Natural killer cell (primary cell): Measurements from ENCODE around the gene LPCAT4. TPM values are rescaled to one million over a fixed set of nuclear protein-coding genes. Genes with fewer than 3 reads are reported as not detected.

ENCODE experiments used
- ATAC-seq, 3 donors: fragments of 150-1000 bp in 2 of 3; fragments of 200-7000 bp in 1 of 3; cut with Tn5 transposase; 1 replicate in 1 of 3; 2 replicates in 2 of 3; pipeline ENCODE4 v1.10.0; 2021; ENCODE audit warnings: mild to moderate bottlenecking in 2 of 3, moderate library complexity in 2 of 3
- DNase-seq, 2 donors: peaks; one replicate each; pipeline versions ENCODE4 v3.0.0 to v3.0.0-alpha.2; 2013 to 2021; ENCODE audit warnings: mixed read lengths in 1 of 2
- H3K27ac ChIP-seq: one replicate; pipeline ENCODE4 v1.5.1; 2013; ENCODE audit warnings: mild to moderate bottlenecking, low read length
- H3K27me3 ChIP-seq: one replicate; pipeline ENCODE4 v1.6.1; 2013; ENCODE audit warnings: low read length; ENCODE audit not compliant: control insufficient read depth, insufficient read depth
- H3K36me3 ChIP-seq: one replicate; pipeline ENCODE4 v1.6.1; 2013; ENCODE audit warnings: low read length; ENCODE audit not compliant: control insufficient read depth, insufficient read depth
- H3K4me1 ChIP-seq: one replicate; pipeline ENCODE4 v1.6.1; 2013; ENCODE audit warnings: low read length; ENCODE audit not compliant: control insufficient read depth, insufficient read depth
- H3K4me3 ChIP-seq: one replicate; pipeline ENCODE4 v1.5.1; 2013; ENCODE audit warnings: low read length
- H3K9me3 ChIP-seq: one replicate; pipeline ENCODE4 v1.6.1; 2013; ENCODE audit warnings: low read length; ENCODE audit not compliant: control insufficient read depth, insufficient read depth
- H3K27ac Mint-ChIP-seq, 2 donors: one replicate each; pipeline ENCODE4 v1.8.0; 2022; ENCODE audit warnings: mild to moderate bottlenecking in 2 of 2, mixed read lengths in 2 of 2, moderate library complexity in 1 of 2
- H3K27me3 Mint-ChIP-seq, 2 donors: one replicate each; pipeline ENCODE4 v1.8.0; 2022; ENCODE audit warnings: low read depth in 2 of 2, mixed read lengths in 2 of 2
- H3K36me3 Mint-ChIP-seq: one replicate; pipeline ENCODE4 v1.8.0; 2022; ENCODE audit warnings: mixed read lengths
- H3K4me1 Mint-ChIP-seq, 2 donors: one replicate each; pipeline ENCODE4 v1.8.0; 2022; ENCODE audit warnings: mixed read lengths in 2 of 2
- H3K4me3 Mint-ChIP-seq: one replicate; pipeline ENCODE4 v1.8.0; 2022; ENCODE audit warnings: mild to moderate bottlenecking, moderate library complexity, mixed read lengths
- H3K9me3 Mint-ChIP-seq, 2 donors: one replicate each; pipeline ENCODE4 v1.8.0; 2022; ENCODE audit warnings: mixed read lengths in 2 of 2
- WGBS: methylation state at CpG from one replicate; pipeline ENCODE4 v1.1.7; 2013; ENCODE audit warnings: missing lambda C conversion rate; ENCODE audit not compliant: insufficient coverage; 5-methylcytosine and 5-hydroxymethylcytosine counted together
- intact Hi-C: fragments of 100-400 bp; cut with micrococcal nuclease; formaldehyde crosslinking; loops from one replicate; pipeline ENCODE4 v1.14.2; 2022
- total RNA-seq, 4 donors: library from RNA; stranded (reverse); fragments of 120-200 nt in 1 of 4; gene quantifications; one replicate each; pipeline versions ENCODE4 v1.2.3 to v1.2.4, GENCODE V29; 2013 to 2022
- TF ChIP-seq, protein P1 (sequence below): fragments of 200-600 bp; IDR thresholded peaks from one replicate; pipeline ENCODE4 v1.8.0; 2022; ENCODE audit warnings: antibody characterized with exemption

LPCAT4 gene
- total RNA-seq, 3 donors from 2014 or later (not counting 1 experiment from before 2014, with no cell fraction given) = 42.1 to 50.1 (median 44.5) TPM

DNA sequence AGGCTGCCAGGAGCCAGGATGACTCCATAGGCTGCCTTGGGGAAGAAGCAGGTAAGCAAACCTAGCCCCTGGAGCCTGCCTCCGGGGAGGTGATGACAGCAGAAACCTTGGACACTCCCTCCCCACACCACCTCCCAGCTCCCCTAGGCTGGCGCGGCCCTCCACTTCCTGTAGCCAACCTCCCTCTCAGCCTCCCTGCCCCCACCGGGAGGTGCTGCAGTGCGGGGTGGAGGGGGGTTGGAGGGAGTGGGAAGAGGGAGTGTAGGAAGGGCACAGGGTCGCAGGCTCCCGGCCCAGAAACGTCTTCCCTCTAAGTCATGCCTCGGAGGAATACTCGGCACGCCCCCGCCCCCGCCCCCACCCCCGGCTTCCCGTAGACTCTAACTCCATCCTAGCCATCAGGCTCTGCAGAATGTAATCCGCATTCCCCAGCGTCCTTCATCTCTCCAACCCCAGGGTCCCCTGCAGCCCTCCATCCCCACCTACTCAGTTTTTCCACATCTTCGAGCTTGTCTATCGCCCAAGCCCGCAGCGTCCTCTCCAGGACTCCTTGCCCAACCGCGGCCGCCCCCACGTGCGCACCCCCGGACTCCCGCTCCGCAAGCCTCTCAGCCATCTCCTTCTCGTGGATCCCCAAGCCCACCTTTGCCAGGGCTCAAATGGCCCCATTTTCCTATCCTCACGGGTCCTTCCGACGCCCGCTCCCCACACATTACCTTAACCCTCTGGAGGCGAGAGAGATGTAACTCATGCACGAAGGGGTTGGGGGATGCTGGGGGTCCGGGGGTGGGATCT lies 528 bp downstream of the LPCAT4 start:
- TF ChIP-seq, protein P1, sequence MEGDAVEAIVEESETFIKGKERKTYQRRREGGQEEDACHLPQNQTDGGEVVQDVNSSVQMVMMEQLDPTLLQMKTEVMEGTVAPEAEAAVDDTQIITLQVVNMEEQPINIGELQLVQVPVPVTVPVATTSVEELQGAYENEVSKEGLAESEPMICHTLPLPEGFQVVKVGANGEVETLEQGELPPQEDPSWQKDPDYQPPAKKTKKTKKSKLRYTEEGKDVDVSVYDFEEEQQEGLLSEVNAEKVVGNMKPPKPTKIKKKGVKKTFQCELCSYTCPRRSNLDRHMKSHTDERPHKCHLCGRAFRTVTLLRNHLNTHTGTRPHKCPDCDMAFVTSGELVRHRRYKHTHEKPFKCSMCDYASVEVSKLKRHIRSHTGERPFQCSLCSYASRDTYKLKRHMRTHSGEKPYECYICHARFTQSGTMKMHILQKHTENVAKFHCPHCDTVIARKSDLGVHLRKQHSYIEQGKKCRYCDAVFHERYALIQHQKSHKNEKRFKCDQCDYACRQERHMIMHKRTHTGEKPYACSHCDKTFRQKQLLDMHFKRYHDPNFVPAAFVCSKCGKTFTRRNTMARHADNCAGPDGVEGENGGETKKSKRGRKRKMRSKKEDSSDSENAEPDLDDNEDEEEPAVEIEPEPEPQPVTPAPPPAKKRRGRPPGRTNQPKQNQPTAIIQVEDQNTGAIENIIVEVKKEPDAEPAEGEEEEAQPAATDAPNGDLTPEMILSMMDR = no peak
- Mint-ChIP-seq H3K27ac (peak overlapping the region; percentile 34 to 91), H3K27me3 (no peaks in the 10 kb centered on the region), H3K36me3 (no peaks in the 10 kb centered on the region), H3K4me1 (peaks cover 23 to 35% of the 10 kb centered on the region in 2 donors), H3K9me3 (no peaks in the 10 kb centered on the region), H3K4me3 (peak overlapping the region; percentile 98)
- intact Hi-C loops = loop anchor here (1.0 to 2.0 kb wide), 5 partner anchors 23 to 304 kb away; partner anchors contain the start of genes EMC7, NOP10 and NUTM1
- DNase-seq (peak; percentile 22 to 65), ATAC-seq (peak in 1 of 3 donors; percentile 0)
- 0% methylated on average over 33 of the region's 37 CpGs for WGBS
- Histone ChIP-seq H3K36me3 (peaks cover under 1% of the 10 kb centered on the region), H3K4me1 (peaks cover 37% of the 10 kb centered on the region), H3K4me3 (peak overlapping the region; percentile 78), H3K27me3 (no peaks in the 10 kb centered on the region), H3K27ac (no peak overlapping the region), H3K9me3 (no peaks in the 10 kb centered on the region)

DNA sequence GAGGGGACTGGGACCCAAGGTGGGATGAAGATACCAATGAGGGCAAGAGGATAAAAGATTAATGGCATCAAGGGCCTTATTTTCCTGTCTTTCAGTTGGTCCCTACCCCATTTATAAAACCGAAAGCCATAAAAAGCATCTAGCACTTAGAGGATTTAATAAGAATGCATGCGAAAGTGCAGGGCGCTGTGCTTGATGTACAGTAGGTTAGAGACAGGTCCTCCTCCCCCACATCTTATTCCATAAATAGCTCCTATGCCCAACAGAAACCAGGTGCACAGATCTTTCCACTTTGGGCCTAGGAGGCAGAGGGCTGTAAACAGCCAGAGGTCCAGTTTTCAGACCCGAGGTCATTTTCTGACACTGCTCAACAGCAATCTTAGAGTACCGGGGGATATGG lies 1.2 kb downstream of the LPCAT4 start:
- Mint-ChIP-seq H3K27ac (peak overlapping the region; percentile 34 to 91), H3K4me3 (peak overlapping the region; percentile 98), H3K4me1 (peaks cover 23 to 35% of the 10 kb centered on the region in 2 donors), H3K27me3 (no peaks in the 10 kb centered on the region), H3K9me3 (no peaks in the 10 kb centered on the region), H3K36me3 (no peaks in the 10 kb centered on the region)
- TF ChIP-seq, protein P1 = no peak
- DNase-seq = peak in 1 of 2 donors; percentile 13
- Histone ChIP-seq H3K36me3 (peaks cover 6% of the 10 kb centered on the region), H3K9me3 (no peaks in the 10 kb centered on the region), H3K27ac (no peak overlapping the region), H3K27me3 (no peaks in the 10 kb centered on the region), H3K4me1 (peaks cover 37% of the 10 kb centered on the region), H3K4me3 (peak overlapping the region; percentile 78)
- intact Hi-C loops = loop anchor here (2.0 kb wide), 3 partner anchors 31 to 303 kb away; partner anchors contain the start of gene EMC7
- 8% methylated on average over 2 of the region's 5 CpGs for WGBS
- ATAC-seq = no peak

DNA sequence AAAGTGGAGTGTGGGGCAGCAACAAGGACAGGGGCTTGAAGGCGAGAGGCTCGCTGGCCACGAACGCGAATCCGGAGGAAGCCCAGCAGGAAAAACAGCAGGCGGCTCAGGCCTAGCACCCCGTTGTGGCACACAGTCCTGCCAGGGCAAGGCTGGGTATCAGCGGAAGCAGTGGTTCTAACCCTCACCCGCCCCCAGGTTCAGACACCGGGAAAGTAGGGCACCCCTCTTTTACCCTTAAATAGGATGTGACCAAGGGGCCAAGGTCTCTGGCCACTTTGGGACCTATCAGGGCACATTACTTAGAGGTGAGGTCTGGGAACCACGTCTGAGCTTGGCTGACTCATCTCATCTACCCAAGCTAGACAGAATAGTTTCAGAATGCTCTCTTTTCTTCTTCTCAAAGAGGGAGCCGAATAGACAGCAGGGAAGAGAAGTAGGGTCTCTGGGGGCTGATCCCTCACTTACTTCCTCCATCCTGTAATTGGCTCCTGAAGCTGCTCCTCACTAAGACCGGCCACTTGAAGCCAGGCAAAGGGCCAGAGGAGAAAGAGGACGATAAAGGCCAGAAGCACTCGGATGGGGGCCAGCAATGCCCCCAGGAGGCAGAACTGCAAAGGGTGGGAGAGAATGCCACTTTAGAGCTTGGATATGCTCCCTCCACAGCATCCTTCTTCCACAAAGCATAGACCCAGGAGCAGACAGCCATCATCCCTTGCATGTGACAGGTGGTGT lies 1.7 kb downstream of the LPCAT4 start:
- Mint-ChIP-seq H3K9me3 (no peaks in the 10 kb centered on the region), H3K27me3 (no peaks in the 10 kb centered on the region), H3K4me3 (peak overlapping the region; percentile 98), H3K4me1 (peaks cover 23 to 35% of the 10 kb centered on the region in 2 donors), H3K27ac (peak overlapping the region; percentile 34 to 91), H3K36me3 (no peaks in the 10 kb centered on the region)
- no peak for ATAC-seq
- TF ChIP-seq, protein P1 = no peak
- peaks cover 8% of the 10 kb centered on the region for H3K36me3 ChIP-seq
- H3K27me3 ChIP-seq = no peaks in the 10 kb centered on the region
- DNase-seq = peak in 1 of 2 donors; percentile 26
- 70% methylated on average over 16 of the region's 16 CpGs for WGBS
- H3K4me3 ChIP-seq = peak overlapping the region; percentile 4
- peak overlapping the region; percentile 14 for H3K27ac ChIP-seq
- intact Hi-C loops = no loop called here
- no peaks in the 10 kb centered on the region for H3K9me3 ChIP-seq
- H3K4me1 ChIP-seq = peaks cover 37% of the 10 kb centered on the region
